GM21619 (cell line): ENCODE measurements around the gene PXMP2.
"Not testable (repeated sequence)": the region's sequence is repeated elsewhere in the genome, so short reads cannot be mapped to it uniquely, and the experiment has no call there.

Experiments
- ATAC-seq: cut with Tn5 transposase; IDR thresholded peaks from one replicate; pipeline ENCODE4 v1.9.1; 2021; ENCODE audit not compliant: unreplicated experiment

PXMP2 gene

DNA sequence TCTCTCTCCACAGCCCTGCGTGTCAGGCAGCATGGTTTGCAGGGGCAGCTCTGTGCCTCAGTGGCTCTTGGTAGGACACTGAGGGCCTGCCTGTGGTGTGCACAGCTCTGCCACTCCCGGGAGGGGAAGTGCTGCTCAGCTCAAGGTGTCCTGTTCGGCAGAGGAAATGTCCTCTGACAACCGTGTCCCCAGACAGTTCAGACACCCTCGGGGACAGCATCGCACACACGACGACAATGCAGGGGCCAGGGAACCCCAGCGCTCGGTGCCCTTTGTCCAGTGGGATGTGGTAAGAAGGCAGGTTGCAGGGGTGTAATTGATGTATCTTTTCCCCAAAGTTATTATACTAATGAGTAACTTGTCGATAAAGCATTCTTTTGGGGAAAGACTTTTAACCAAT, 60.0 kb downstream of the PXMP2 start:
- ATAC-seq = no peak

DNA sequence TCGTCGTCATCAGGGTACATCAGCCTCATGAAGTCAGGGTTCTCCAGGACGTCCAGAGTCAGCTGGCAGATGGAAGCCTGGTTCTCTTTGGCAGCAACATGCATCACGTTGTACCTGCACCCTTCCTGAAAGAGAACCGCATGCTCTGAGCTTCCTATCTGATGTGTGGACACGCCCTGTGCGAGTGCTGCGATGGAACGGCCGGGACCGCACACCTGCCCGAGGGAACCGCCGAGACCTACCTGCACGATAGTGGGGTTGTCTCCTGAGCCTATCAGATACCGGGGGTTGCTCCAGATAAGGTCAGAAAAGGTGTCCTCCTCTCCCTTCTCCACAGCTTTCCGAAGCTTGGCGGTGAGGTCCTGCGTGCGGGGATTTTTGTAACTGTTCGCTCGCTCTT, 60.5 kb downstream of the PXMP2 start:
- no peak for ATAC-seq

DNA sequence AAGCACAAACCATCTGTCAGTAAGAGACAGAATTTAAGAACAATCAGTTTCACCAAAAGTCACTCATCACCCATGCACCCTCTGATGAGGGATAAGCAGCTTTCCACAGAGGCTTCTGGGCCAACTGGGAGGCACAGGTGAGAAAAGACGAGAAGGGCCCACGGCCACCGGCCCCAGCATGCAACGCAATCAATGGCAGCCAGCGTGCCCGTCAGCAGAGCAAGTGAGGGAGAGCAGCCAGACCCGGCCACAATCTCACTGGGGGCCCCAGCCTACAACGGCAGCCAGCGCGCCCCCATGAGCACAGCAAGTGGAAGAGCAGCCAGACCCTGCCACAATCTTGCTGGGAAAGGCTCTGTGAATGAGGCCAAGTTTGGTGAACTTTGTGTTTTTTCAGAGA, 60.9 kb downstream of the PXMP2 start:
- no peak for ATAC-seq

- not testable (repeated sequence) for ATAC-seq
Measured at GRCh38 chr12:132753670-132754069, 66.3 kb downstream of the PXMP2 start.

DNA sequence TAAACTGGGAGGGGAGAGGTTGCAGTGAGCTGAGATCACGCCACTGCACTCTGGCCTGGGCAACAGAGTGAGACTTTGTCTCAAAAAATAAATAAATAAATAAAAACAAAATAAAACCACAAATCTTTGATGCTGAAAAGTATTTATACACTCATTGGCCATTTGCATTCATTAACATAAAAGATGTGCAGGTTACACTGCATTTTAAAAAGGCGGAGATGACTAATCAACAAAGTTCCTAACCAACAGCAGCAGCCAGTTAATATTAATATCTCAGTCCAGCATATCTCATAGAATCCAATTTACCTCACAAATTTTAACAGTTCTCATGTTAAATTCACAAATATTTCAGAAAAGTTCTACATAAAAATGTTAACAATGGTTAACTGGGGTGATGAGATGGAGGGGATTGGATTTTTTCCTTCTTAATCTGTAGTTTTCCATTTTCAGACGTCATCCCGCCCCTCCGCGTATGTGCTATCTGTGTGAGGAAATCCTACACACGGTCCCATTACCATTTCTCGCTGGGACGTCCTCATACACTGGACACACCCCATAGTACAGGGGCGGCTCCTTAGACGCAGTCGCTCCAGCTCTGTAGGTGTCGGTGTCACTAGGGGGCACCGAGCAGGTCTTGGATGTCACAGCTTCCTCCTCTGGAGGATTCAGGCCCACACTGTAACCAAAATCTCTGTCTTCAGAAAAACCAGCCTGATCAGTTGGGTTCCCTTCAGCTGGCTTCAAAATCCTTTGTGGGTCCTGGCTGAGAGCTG, 67.0 kb downstream of the PXMP2 start:
- no peak for ATAC-seq
